Measurements from ENCODE around the gene DIP2C. TPM values are rescaled to one million over a fixed set of nuclear protein-coding genes. Genes with fewer than 3 reads are reported as not detected.

The DIP2C gene
- total and polyA plus RNA-seq, 3 experiments from 2014 or later: 0.44 to 1.1 (median 0.55) TPM

DNA sequence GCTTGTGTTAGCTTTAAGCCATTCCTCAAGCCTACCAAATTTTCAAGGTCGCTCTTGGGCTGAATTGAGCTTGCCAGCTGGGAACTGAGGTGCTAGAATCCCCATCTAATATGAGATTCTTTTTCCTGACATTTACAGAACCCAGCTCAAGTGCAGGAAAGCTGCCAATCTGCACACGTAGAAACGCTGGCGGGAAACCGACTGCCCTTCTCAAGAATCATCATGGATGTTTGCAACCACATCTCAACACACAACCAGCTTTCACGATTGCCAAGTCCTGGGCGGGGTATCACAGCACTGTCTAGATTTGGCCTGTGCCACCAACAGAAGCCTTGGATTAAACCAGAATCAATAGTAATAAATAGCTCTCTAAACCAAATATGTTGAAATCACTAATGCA, 203.7 kb downstream of the DIP2C start:
- peaks cover 0 to 2% (median 0%) of the 10 kb centered on the region in 3 donors for H3K36me3 Mint-ChIP-seq
- POLR2A ChIA-PET: interaction anchor here (0.6 kb wide), 1 partner anchor 36 kb away, joined by 3 read pairs; no protein-coding TSS in a partner anchor
- peak overlapping the region in 7 of 8 donors; percentile 10 to 95 (median 63) for H3K27ac Mint-ChIP-seq

DNA sequence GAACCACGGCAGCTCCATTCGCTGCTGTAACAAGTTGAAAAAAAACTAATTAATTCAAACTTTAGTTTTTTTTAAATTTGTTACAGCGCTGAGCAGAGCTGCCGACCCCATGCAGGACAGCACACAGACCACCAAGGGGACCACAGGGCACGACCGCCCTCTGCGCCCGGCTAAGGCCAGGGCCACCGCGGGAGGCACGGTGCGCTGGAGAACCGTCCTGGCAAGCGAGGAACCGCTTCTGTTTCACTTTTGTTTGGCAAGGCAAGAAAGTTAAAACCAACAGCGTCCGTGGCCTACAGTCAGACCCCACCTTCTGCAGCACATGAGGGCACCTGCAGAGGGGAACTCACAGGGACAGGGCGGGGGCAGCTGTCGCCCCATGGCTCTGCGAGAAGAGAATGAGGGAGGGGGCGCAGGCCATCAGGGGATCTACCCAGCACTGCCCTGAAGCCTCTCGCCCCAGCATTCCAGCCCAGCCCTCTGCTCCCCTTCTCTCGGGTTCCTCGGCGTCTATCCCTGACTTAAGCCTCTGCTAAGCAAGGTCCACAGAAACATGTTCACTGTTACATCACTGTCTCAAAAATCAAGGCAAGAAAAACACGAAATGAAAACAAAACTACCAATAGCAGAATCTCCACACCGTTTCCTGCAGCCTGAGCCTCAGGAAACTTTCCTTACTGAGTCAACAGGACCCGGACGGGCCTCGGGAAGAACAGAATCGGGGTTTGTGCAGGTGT, 204.4 kb downstream of the DIP2C start:
- H3K4me3 Mint-ChIP-seq: peak overlapping the region; percentile 79 to 93 (median 88)
- H3K27ac Mint-ChIP-seq: peak overlapping the region; percentile 85 to 97 (median 96)
- Histone ChIP-seq H3K27me3 (ENCODE audit: insufficient read depth, low read length, poor library complexity, severe bottlenecking) (no peaks in the 10 kb centered on the region), H3K36me3 (ENCODE audit: insufficient read depth, low read length) (no peaks in the 10 kb centered on the region), H3K4me1 (ENCODE audit: insufficient read depth, low read length) (peaks cover 9% of the 10 kb centered on the region), H3K27ac (ENCODE audit: low read depth, low read length) (peak overlapping the region; percentile 55), H3K4me3 (ENCODE audit: low read length) (peak overlapping the region; percentile 34), H3K9me3 (ENCODE audit: low read length) (no peaks in the 10 kb centered on the region)
- H3K27me3 Mint-ChIP-seq: peaks cover 5 to 8% of the 10 kb centered on the region in 2 donors
- peaks cover 8 to 35% (median 20%) of the 10 kb centered on the region in 3 donors for H3K4me1 Mint-ChIP-seq
- POLR2A ChIA-PET: interaction anchor here (0.6 kb wide), 1 partner anchor 35 kb away, joined by 3 read pairs; no protein-coding TSS in a partner anchor
- peak in 3 of 5 donors; percentile 35 to 60 (median 51) for DNase-seq
- peaks cover 0 to 2% (median 0%) of the 10 kb centered on the region in 3 donors for H3K36me3 Mint-ChIP-seq
- no peaks in the 10 kb centered on the region for H3K9me3 Mint-ChIP-seq
- CTCF ChIA-PET: interaction anchor here (1.4 to 1.5 kb wide), 2 partner anchors 9 to 48 kb away, joined by 3 read pairs; no protein-coding TSS in a partner anchor

More for the DNA sequence above, 203.7 kb downstream of the DIP2C start:
- CTCF ChIA-PET: interaction anchor here (1.4 to 1.5 kb wide), 2 partner anchors 10 to 48 kb away, joined by 3 read pairs; no protein-coding TSS in a partner anchor
- Histone ChIP-seq H3K27me3 (ENCODE audit: insufficient read depth, low read length, poor library complexity, severe bottlenecking) (no peaks in the 10 kb centered on the region), H3K4me1 (ENCODE audit: insufficient read depth, low read length) (peaks cover 9% of the 10 kb centered on the region), H3K27ac (ENCODE audit: low read depth, low read length) (no peak overlapping the region), H3K36me3 (ENCODE audit: insufficient read depth, low read length) (no peaks in the 10 kb centered on the region), H3K9me3 (ENCODE audit: low read length) (no peaks in the 10 kb centered on the region), H3K4me3 (ENCODE audit: low read length) (peak overlapping the region; percentile 34)
- H3K4me1 Mint-ChIP-seq: peaks cover 8 to 35% (median 20%) of the 10 kb centered on the region in 3 donors
- H3K4me3 Mint-ChIP-seq: peak overlapping the region in 6 of 7 donors; percentile 79 to 89 (median 86)
- DNase-seq: no peak
- H3K9me3 Mint-ChIP-seq: no peaks in the 10 kb centered on the region
- peaks cover 5 to 15% of the 10 kb centered on the region in 2 donors for H3K27me3 Mint-ChIP-seq

DNA sequence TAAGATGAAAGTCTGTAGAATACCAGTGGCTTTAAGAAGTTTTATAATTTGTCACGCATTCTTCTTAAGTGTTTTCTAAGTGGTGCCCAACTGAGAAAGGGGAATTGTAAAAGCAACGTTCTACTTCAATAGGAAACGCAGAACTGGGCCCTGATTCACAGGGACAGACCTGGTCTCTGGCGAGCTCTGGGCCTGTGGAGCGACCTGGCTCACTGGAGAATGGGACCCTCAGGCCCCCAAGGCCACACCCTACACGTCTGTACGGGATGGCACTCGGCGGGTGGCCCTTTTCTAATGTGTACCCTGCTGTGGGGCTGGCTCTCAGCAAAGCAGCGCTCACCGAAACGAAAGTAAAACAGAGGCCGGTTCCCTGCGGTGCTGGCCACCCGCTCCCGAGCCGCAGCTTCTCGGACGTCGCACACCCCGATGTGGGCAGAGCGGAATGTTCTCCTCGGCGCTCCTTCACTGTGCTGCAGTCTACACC, 205.0 kb downstream of the DIP2C start:
- peaks cover 5 to 7% of the 10 kb centered on the region in 2 donors for H3K27me3 Mint-ChIP-seq
- peaks cover 9% of the 10 kb centered on the region for H3K4me1 ChIP-seq (ENCODE audit: insufficient read depth, low read length)
- no peaks in the 10 kb centered on the region for H3K9me3 ChIP-seq (ENCODE audit: low read length)
- DNase-seq: peak in 4 of 5 donors; percentile 6 to 51 (median 26)
- no peaks in the 10 kb centered on the region for H3K36me3 ChIP-seq (ENCODE audit: insufficient read depth, low read length)
- H3K4me1 Mint-ChIP-seq: peaks cover 8 to 35% (median 20%) of the 10 kb centered on the region in 3 donors
- no peaks in the 10 kb centered on the region for H3K27me3 ChIP-seq (ENCODE audit: insufficient read depth, low read length, poor library complexity, severe bottlenecking)
- peak overlapping the region; percentile 79 to 93 (median 88) for H3K4me3 Mint-ChIP-seq
- H3K9me3 Mint-ChIP-seq: no peaks in the 10 kb centered on the region
- CTCF ChIA-PET: interaction anchor here (1.4 to 1.5 kb wide), 2 partner anchors 8 to 47 kb away, joined by 3 read pairs; no protein-coding TSS in a partner anchor
- H3K27ac Mint-ChIP-seq: peak overlapping the region; percentile 79 to 96 (median 94)
- peak overlapping the region; percentile 34 for H3K4me3 ChIP-seq (ENCODE audit: low read length)
- peaks cover 0 to 2% (median 0%) of the 10 kb centered on the region in 3 donors for H3K36me3 Mint-ChIP-seq
- H3K27ac ChIP-seq (ENCODE audit: low read depth, low read length): peak overlapping the region; percentile 55
- POLR2A ChIA-PET: no interaction called here

DNA sequence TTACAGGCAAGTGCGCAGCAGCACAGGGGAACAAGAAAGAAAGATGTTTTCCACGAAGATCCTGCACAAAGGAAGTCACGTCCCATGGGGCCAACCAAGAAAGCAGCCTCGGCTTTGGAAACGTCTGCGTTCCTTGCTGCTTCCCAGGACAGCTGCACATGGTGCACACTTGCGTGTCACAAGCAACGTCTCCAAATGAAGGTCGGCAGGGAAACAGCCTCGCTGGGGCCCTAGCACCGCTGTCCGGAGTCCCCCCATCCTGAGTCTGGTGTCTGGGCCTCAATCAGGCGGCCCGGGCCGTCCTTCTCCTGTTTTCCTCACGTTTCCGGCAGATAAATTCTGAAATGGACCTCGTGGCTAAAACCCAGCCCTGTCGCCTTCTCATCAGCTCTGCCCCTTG, 206.2 kb downstream of the DIP2C start:
- no peaks in the 10 kb centered on the region for H3K27me3 ChIP-seq (ENCODE audit: insufficient read depth, low read length, poor library complexity, severe bottlenecking)
- no peak for DNase-seq
- Mint-ChIP-seq H3K4me1 (peaks cover 12 to 40% (median 25%) of the 10 kb centered on the region in 3 donors), H3K36me3 (peaks cover 0 to 2% (median 0%) of the 10 kb centered on the region in 3 donors), H3K27me3 (peaks cover 3% of the 10 kb centered on the region in 2 donors), H3K9me3 (no peaks in the 10 kb centered on the region), H3K27ac (peak overlapping the region in 3 of 8 donors; percentile 14 to 85 (median 27)), H3K4me3 (peak overlapping the region in 2 of 7 donors; percentile 6 to 11)
- H3K4me1 ChIP-seq (ENCODE audit: insufficient read depth, low read length): peaks cover 9% of the 10 kb centered on the region
- H3K36me3 ChIP-seq (ENCODE audit: insufficient read depth, low read length): no peaks in the 10 kb centered on the region
- POLR2A ChIA-PET: no interaction called here
- CTCF ChIA-PET: no interaction called here
- H3K9me3 ChIP-seq (ENCODE audit: low read length): no peaks in the 10 kb centered on the region
- no peak overlapping the region for H3K4me3 ChIP-seq (ENCODE audit: low read length)
- no peak overlapping the region for H3K27ac ChIP-seq (ENCODE audit: low read depth, low read length)

DNA sequence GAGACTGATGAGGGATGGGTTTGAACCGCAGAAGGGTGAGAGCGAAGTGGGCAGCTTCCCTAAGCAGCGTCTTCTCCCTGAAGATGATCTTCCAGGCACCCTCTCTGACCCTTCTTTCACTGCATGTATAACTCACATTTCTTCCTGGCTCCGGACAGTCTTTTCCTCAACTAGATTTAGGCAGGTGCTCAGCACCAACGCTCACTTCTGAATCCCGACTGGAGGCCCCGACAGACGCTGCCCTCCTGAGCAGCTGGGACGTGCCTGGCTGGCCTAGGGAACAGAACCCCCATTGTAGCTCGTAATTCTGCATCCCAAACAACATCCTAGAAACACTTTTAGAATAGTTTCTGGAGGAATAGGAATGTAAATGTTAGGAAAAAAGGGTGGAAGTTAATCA, 206.6 kb downstream of the DIP2C start:
- no peaks in the 10 kb centered on the region for H3K9me3 ChIP-seq (ENCODE audit: low read length)
- no peak for DNase-seq
- CTCF ChIA-PET: no interaction called here
- H3K4me3 Mint-ChIP-seq: peak overlapping the region in 2 of 7 donors; percentile 6 to 19
- no peak overlapping the region for H3K27ac ChIP-seq (ENCODE audit: low read depth, low read length)
- H3K36me3 ChIP-seq (ENCODE audit: insufficient read depth, low read length): no peaks in the 10 kb centered on the region
- no peaks in the 10 kb centered on the region for H3K9me3 Mint-ChIP-seq
- H3K4me3 ChIP-seq (ENCODE audit: low read length): no peak overlapping the region
- H3K36me3 Mint-ChIP-seq: peaks cover 0 to 2% (median 0%) of the 10 kb centered on the region in 3 donors
- H3K27me3 ChIP-seq (ENCODE audit: insufficient read depth, low read length, poor library complexity, severe bottlenecking): no peaks in the 10 kb centered on the region
- peaks cover 12 to 40% (median 25%) of the 10 kb centered on the region in 3 donors for H3K4me1 Mint-ChIP-seq
- H3K27ac Mint-ChIP-seq: peak overlapping the region in 4 of 8 donors; percentile 8 to 87 (median 42)
- peaks cover 9% of the 10 kb centered on the region for H3K4me1 ChIP-seq (ENCODE audit: insufficient read depth, low read length)
- POLR2A ChIA-PET: no interaction called here
- peaks cover 0 to 2% of the 10 kb centered on the region in 2 donors for H3K27me3 Mint-ChIP-seq

DNA sequence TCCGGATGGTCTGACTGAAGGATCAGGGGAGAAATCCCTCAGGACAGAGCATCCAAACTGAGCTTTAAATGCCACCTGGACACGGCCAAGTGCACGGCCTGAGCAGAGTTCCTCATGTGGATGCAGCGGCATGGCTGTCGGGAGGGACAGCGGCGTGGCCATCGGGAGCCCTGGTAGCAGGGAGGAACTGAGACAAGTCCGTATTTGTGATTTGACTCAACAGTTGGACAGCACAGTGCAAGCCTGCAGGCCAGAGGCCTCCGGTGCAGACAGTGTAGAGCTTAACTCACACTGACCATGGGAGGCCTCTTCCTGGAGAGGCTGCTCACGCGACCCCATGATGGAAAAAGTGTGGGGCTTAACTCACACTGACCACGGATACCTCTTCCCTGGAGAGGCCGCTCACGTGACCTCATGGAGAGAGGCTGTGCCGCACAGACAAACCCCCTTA, 207.4 kb downstream of the DIP2C start:
- no peaks in the 10 kb centered on the region for H3K9me3 Mint-ChIP-seq
- peaks cover 0 to 2% (median under 1%) of the 10 kb centered on the region in 3 donors for H3K36me3 Mint-ChIP-seq
- ChIA-PET CTCF (no interaction called here), POLR2A (no interaction called here)
- Histone ChIP-seq H3K27me3 (ENCODE audit: insufficient read depth, low read length, poor library complexity, severe bottlenecking) (no peaks in the 10 kb centered on the region), H3K4me1 (ENCODE audit: insufficient read depth, low read length) (peaks cover 9% of the 10 kb centered on the region), H3K36me3 (ENCODE audit: insufficient read depth, low read length) (no peaks in the 10 kb centered on the region), H3K9me3 (ENCODE audit: low read length) (no peaks in the 10 kb centered on the region), H3K4me3 (ENCODE audit: low read length) (no peak overlapping the region), H3K27ac (ENCODE audit: low read depth, low read length) (no peak overlapping the region)
- H3K4me3 Mint-ChIP-seq: no peak overlapping the region
- DNase-seq: no peak
- peak overlapping the region in 1 of 8 donors; percentile 5 for H3K27ac Mint-ChIP-seq
- peaks cover 14 to 44% (median 27%) of the 10 kb centered on the region in 3 donors for H3K4me1 Mint-ChIP-seq
- H3K27me3 Mint-ChIP-seq: peaks cover 0 to 2% of the 10 kb centered on the region in 2 donors

DNA sequence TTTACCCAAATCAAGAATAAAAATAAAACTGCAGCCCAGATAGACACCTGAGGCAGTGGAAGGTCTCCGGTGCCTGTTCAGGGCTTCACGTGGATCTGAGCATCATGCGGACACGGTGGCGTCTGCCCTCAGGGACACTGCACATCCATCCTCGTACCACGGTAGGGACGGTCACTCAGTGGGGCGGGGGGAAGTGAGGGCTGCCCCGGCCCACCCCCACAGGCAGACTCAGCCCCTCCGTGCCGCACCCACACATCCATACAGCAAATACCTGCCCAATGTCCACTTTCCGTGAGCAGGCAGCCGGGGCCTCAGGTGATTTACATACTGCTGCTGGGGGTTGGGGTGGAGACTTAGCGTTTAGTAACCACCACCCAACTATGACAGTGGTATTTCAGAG, 207.8 kb downstream of the DIP2C start:
- DNase-seq: no peak
- H3K27me3 Mint-ChIP-seq: peaks cover 0 to 2% of the 10 kb centered on the region in 2 donors
- peaks cover 0 to 3% (median 2%) of the 10 kb centered on the region in 3 donors for H3K36me3 Mint-ChIP-seq
- H3K4me3 ChIP-seq (ENCODE audit: low read length): no peak overlapping the region
- H3K27me3 ChIP-seq (ENCODE audit: insufficient read depth, low read length, poor library complexity, severe bottlenecking): no peaks in the 10 kb centered on the region
- H3K9me3 ChIP-seq (ENCODE audit: low read length): no peaks in the 10 kb centered on the region
- no peak overlapping the region for H3K27ac Mint-ChIP-seq
- H3K4me1 Mint-ChIP-seq: peaks cover 19 to 49% (median 31%) of the 10 kb centered on the region in 3 donors
- H3K27ac ChIP-seq (ENCODE audit: low read depth, low read length): no peak overlapping the region
- ChIA-PET CTCF (no interaction called here), POLR2A (no interaction called here)
- no peaks in the 10 kb centered on the region for H3K36me3 ChIP-seq (ENCODE audit: insufficient read depth, low read length)
- peaks cover 7% of the 10 kb centered on the region for H3K4me1 ChIP-seq (ENCODE audit: insufficient read depth, low read length)
- no peak overlapping the region for H3K4me3 Mint-ChIP-seq
- no peaks in the 10 kb centered on the region for H3K9me3 Mint-ChIP-seq

Data from CD8-positive, alpha-beta memory T cell (primary cell).